ENCODE results near the gene SPG11. TPM values are rescaled to one million over a fixed set of nuclear protein-coding genes. Genes with fewer than 3 reads are reported as not detected.

Gene SPG11
- total and polyA plus RNA-seq, 2 donors (not counting 1 experiment from before 2014, with no cell fraction given): 134 to 219 TPM

- Histone ChIP-seq H3K9ac (ENCODE audit: low read length) (peak within 1 kb of the TSS; percentile 99), H3K4me3 (ENCODE audit: control extremely low read depth in 1 of 5, extremely low read depth in 1 of 5, insufficient read depth in 1 of 5, low read depth in 2 of 5, low read length in 4 of 5) (peak within 1 kb of the TSS; percentile 90 to 100 (median 100)), H2AFZ (ENCODE audit: insufficient read depth, low read depth, low read length, poor library complexity, severe bottlenecking) (peak within 1 kb of the TSS; percentile 4), H3K79me2 (ENCODE audit: control insufficient read depth, insufficient read depth, low read length) (peaks cover 93% of the 10 kb centered on the region), H3K27me3 (replicated peaks in 1 of 4; ENCODE audit: control extremely low read depth in 1 of 4, control insufficient read depth in 3 of 4, insufficient read depth in 4 of 4, low read length in 3 of 4) (no peaks in the 10 kb centered on the region), H4K20me1 (ENCODE audit: control insufficient read depth, insufficient read depth, low read length, poor library complexity, severe bottlenecking) (peaks cover 49% of the 10 kb centered on the region), H3K27ac (ENCODE audit: low read length in 2 of 2) (peak within 1 kb of the TSS; percentile 99 to 100), H3K36me3 (replicated peaks in 1 of 2; ENCODE audit: control extremely low read depth in 1 of 2, control insufficient read depth in 1 of 2, extremely low read depth in 1 of 2, insufficient read depth in 2 of 2, low read length in 1 of 2) (peaks cover 4 to 54% of the 10 kb centered on the region in 2 experiments), H3K4me2 (replicated peaks; ENCODE audit: low read depth, low read length, poor library complexity, severe bottlenecking) (peak within 1 kb of the TSS; percentile 76), H3K4me1 (ENCODE audit: control insufficient read depth in 2 of 2, insufficient read depth in 2 of 2, low read length in 2 of 2) (peaks cover 36 to 43% of the 10 kb centered on the region in 2 donors), H3K9me3 (ENCODE audit: control extremely low read depth in 1 of 3, control insufficient read depth in 2 of 3, insufficient read depth in 1 of 3, low read length in 2 of 3) (no peaks in the 10 kb centered on the region)
- no peaks in the 10 kb centered on the region for H3K27me3 Mint-ChIP-seq
- TF ChIP-seq EZH2 (IDR thresholded peaks at IDR 0.05; ENCODE audit: borderline replicate concordance, insufficient read depth, low read depth, low read length, poor library complexity, severe bottlenecking) (no peak), CTCF (IDR thresholded peaks at IDR 0.05) (no peak)
- intact Hi-C loops (cut with micrococcal nuclease): loop anchor here (2.0 to 5.0 kb wide), 3 partner anchors 20 to 284 kb away; partner anchors contain the start of genes CTDSPL2 and EIF3J
- POLR2A ChIA-PET: interaction anchor here (0.6 to 34.6 kb wide), 12 partner anchors 13 to 490 kb away, joined by 3 to 819 read pairs (median 6); partner anchors contain the start of genes GOLM2, SPG11 and TRIM69
- H3K4me3 Mint-ChIP-seq: peak within 1 kb of the TSS; percentile 99
- under 1% methylated on average over 35 of the region's 37 CpGs for WGBS (ENCODE audit: insufficient coverage)
- peak within 1 kb of the TSS; percentile 100 for H3K27ac Mint-ChIP-seq
- H3K4me1 Mint-ChIP-seq: peaks cover 41% of the 10 kb centered on the region
- peak; percentile 99 for DNase-seq
- peak; percentile 75 for ATAC-seq (ENCODE audit: low read depth)
- H3K9me3 Mint-ChIP-seq (ENCODE audit: insufficient read depth): no peaks in the 10 kb centered on the region
- CTCF ChIA-PET: interaction anchor here (0.6 to 15.6 kb wide), 15 partner anchors 8 to 282 kb away, joined by 3 to 529 read pairs (median 5); partner anchors contain the start of genes SPG11 and TRIM69
Observed at GRCh38 chr15:44711096-44711742, 47.8 kb upstream of the SPG11 start, which contains the start of the genes B2M and PATL2. Gene B2M (plus strand): TSS chr15:44711517. CDS start chr15:44711547, 30 bp downstream. Gene PATL2 (minus strand): TSS chr15:44711323. CDS start chr15:44676490, 34,833 bp downstream.
